Sigmoid colon (tissue), 7 donors: ENCODE data around the gene CASQ2. TPM values are rescaled to one million over a fixed set of nuclear protein-coding genes. Genes with fewer than 3 reads are reported as not detected.

Experiments
- DNase-seq: peaks from one replicate; pipeline ENCODE4 v3.0.0-alpha.2; 2019
- H3K27ac ChIP-seq, 4 donors: fragments of 200-600 bp; sonication (generic); one replicate each; pipeline ENCODE4 v1.5.1; 2016 to 2019; ENCODE audit warnings: mild to moderate bottlenecking in 1 of 4
- H3K27me3 ChIP-seq, 3 donors: fragments of 200-600 bp; sonication (generic); one replicate each; pipeline ENCODE4 v1.5.1; 2019; ENCODE audit warnings: mild to moderate bottlenecking in 1 of 3
- H3K36me3 ChIP-seq, 4 donors: fragments of 200-600 bp; sonication (generic); one replicate each; pipeline ENCODE4 v1.5.1; 2016 to 2019
- H3K4me1 ChIP-seq, 4 donors: fragments of 200-600 bp; sonication (generic); one replicate each; pipeline ENCODE4 v1.5.1; 2017 to 2019
- H3K4me3 ChIP-seq, 4 donors: fragments of 200-600 bp; sonication (generic); one replicate each; pipeline ENCODE4 v1.5.1; 2017 to 2019; ENCODE audit warnings: mild to moderate bottlenecking in 2 of 4, moderate library complexity in 1 of 4
- H3K9me3 ChIP-seq, 4 donors: fragments of 200-600 bp in 3 of 4; sonication (generic) in 3 of 4; one replicate each; pipeline versions ENCODE4 v1.5.1 to v1.6.1; 2013 to 2019
- CTCF ChIP-seq, 4 experiments: fragments of 450-650 bp in 3 of 4; fragments of 200-600 bp in 1 of 4; IDR thresholded peaks; one replicate each; pipeline ENCODE4 v1.5.1; 2016 to 2019; ENCODE audit warnings: antibody characterized with exemption in 4 of 4, mild to moderate bottlenecking in 3 of 4, moderate library complexity in 2 of 4
- EP300 ChIP-seq, 4 donors: sonication (generic); formaldehyde crosslinking; IDR thresholded peaks; one replicate each; pipeline ENCODE4 v1.6.1; 2017; ENCODE audit warnings: antibody characterized with exemption in 4 of 4
- POLR2A ChIP-seq, 2 donors: fragments of 450-650 bp; IDR thresholded peaks; one replicate each; pipeline ENCODE4 v1.6.1; 2016; ENCODE audit warnings: antibody characterized with exemption in 2 of 2, mild to moderate bottlenecking in 2 of 2, moderate library complexity in 2 of 2
- POLR2AphosphoS5 ChIP-seq, 4 donors: sonication (generic); formaldehyde crosslinking; IDR thresholded peaks; one replicate each; pipeline ENCODE4 v1.6.1; 2017; ENCODE audit warnings: antibody characterized with exemption in 4 of 4
- WGBS, 2 donors: extraction: QIAGEN DNeasy Blood & Tissue Kit; methylation state at CpG; one replicate each; pipeline ENCODE4 v1.1.7; 2013; 5-methylcytosine and 5-hydroxymethylcytosine counted together
- intact Hi-C: fragments of 100-400 bp; cut with DNase I; formaldehyde crosslinking; loops from one replicate; pipeline ENCODE4 v1.15.1; 2023
- polyA plus RNA-seq, 3 donors: library from polyadenylated mRNA; stranded (reverse); fragments of 200-250 nt; gene quantifications; one replicate each; pipeline ENCODE4 v1.2.3, GENCODE V29; 2013
- total RNA-seq, 4 donors: library from RNA; depleted of rRNA; stranded (reverse); fragments of >200 nt; gene quantifications; one replicate each; pipeline ENCODE4 v1.1.0, GENCODE V29; 2016
- donor health status: healthy with polysubstance abuse.
- donor health status: Bipolar disorder and iron deficiency.
- donor health status: healthy.

CASQ2 gene
- total and polyA plus RNA-seq, 7 donors = 0.46 to 160 (median 58.3) TPM

- Histone ChIP-seq H3K4me3 (no peak overlapping the region), H3K27ac (no peak overlapping the region), H3K4me1 (no peaks in the 10 kb centered on the region), H3K36me3 (peaks cover 20 to 82% (median 36%) of the 10 kb centered on the region in 4 donors), H3K9me3 (no peaks in the 10 kb centered on the region), H3K27me3 (no peaks in the 10 kb centered on the region)
- WGBS, 2 donors = 94% methylated on average over 3 of the region's 3 CpGs
- TF ChIP-seq EP300 (IDR thresholded peaks at IDR 0.05) (no peak), CTCF (IDR thresholded peaks at IDR 0.05) (no peak), POLR2A (IDR thresholded peaks at IDR 0.05) (no peak), POLR2AphosphoS5 (IDR thresholded peaks at IDR 0.05) (no peak)
- intact Hi-C loops = no loop called here
- no peak for DNase-seq
Observed at GRCh38 chr1:115687744-115688143, 80.8 kb downstream of the CASQ2 start.

DNA sequence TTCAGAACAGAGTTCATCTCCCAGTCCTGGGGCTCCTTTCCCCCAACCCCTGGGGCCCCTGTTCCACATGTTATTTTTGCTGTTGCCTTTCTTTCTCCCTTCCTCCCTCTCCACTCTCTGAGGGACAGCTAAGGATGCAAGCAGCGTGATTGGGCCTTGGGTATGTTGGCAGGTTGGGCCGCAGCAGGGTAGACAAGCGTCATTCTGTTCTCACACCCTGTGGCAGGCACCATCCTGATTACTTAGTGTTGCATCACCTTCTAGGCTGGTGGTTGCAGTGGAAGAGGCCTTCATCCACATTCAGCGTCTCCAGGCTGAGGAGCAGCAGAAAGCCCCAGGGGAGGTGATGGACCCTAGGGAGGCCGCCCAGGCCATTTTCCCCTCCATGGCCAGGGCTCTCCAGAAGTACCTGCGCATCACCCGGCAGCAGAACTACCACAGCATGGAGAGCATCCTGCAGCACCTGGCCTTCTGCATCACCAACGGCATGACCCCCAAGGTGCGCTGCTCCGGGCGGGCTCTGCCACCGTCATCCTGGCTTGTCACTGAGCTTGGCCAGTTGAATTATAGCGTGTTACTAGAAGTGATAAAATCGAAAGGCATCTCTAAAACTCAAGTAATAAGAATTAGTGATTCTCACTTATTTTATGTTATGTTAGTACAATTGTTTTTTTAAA lies 83.3 kb downstream of the CASQ2 start:
- H3K9me3 ChIP-seq = no peaks in the 10 kb centered on the region
- no peak overlapping the region for H3K4me3 ChIP-seq
- intact Hi-C loops = no loop called here
- H3K27me3 ChIP-seq = no peaks in the 10 kb centered on the region
- WGBS, 2 donors = 94 to 96% methylated on average over 14 of the region's 14 CpGs
- no peak for TF ChIP-seq EP300 (IDR thresholded peaks at IDR 0.05)
- no peak overlapping the region for H3K27ac ChIP-seq
- peaks cover 14 to 64% (median 22%) of the 10 kb centered on the region in 4 donors for H3K36me3 ChIP-seq
- no peak for DNase-seq
- H3K4me1 ChIP-seq = peaks cover 0 to 10% (median 5%) of the 10 kb centered on the region in 4 donors

DNA sequence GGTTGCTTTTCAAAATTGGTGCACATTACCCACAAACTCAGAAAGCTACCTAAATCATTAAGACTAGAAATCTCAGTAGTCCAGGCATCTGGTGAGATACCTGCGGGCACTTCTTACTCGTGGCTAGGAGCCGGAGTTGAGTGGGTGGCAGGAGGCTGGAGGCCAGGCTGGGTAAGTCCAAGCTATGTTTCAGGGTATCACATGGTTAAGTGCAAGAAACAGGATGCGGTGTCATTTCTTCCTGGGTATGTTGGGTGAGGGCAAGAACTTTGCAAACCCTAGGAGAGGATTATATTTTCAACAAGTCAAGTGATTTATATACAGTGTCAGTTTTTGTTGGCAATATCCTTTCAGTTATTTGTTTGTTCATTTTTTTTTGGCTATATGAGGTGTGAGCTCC lies 85.7 kb downstream of the CASQ2 start:
- Histone ChIP-seq H3K27ac (no peak overlapping the region), H3K4me3 (no peak overlapping the region), H3K36me3 (peaks cover 8 to 50% (median 18%) of the 10 kb centered on the region in 4 donors), H3K27me3 (no peaks in the 10 kb centered on the region), H3K9me3 (no peaks in the 10 kb centered on the region), H3K4me1 (peaks cover 0 to 34% (median 29%) of the 10 kb centered on the region in 4 donors)
- intact Hi-C loops = no loop called here
- no peak for DNase-seq
- 94 to 98% methylated on average over 4 of the region's 4 CpGs for WGBS, 2 donors
- TF ChIP-seq POLR2A (IDR thresholded peaks at IDR 0.05) = no peak
- TF ChIP-seq CTCF (IDR thresholded peaks at IDR 0.05) = no peak
- TF ChIP-seq EP300 (IDR thresholded peaks at IDR 0.05) = no peak
- no peak for TF ChIP-seq POLR2AphosphoS5 (IDR thresholded peaks at IDR 0.05)

DNA sequence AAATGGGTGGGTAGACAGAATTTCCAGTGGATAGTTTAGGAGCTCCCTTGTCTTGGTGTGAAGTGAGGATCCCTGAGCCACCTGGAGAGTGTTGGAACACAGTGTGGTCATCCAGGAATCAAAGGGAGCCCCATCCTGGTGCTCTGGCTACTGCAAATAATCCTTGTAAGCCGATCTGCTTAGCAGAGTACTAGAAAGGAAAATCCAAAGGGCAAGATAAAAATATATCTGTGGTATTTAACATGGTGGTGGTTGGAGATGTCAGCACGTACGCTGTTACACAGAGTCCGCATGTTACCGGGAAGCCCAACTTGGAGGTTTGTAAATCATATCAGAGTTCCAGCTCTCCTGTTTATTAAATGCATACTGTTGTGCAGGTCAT lies 87.8 kb downstream of the CASQ2 start:
- intact Hi-C loops = no loop called here
- no peaks in the 10 kb centered on the region for H3K9me3 ChIP-seq

More for the DNA sequence above, 87.8 kb downstream of the CASQ2 start:
- Histone ChIP-seq H3K36me3 (peaks cover 8 to 36% (median 15%) of the 10 kb centered on the region in 4 donors), H3K27ac (peak overlapping the region; percentile 70 to 93 (median 82)), H3K27me3 (no peaks in the 10 kb centered on the region), H3K4me1 (peaks cover 0 to 50% (median 42%) of the 10 kb centered on the region in 4 donors), H3K4me3 (no peak overlapping the region)
- WGBS, 2 donors = 96 to 98% methylated on average over 5 of the region's 5 CpGs
- TF ChIP-seq CTCF (IDR thresholded peaks at IDR 0.05) (no peak), POLR2A (IDR thresholded peaks at IDR 0.05) (no peak)
- no peak for DNase-seq
